Dermis blood vessel endothelial cell (primary cell): ENCODE results near the gene PASK. TPM values are rescaled to one million over a fixed set of nuclear protein-coding genes. Genes with fewer than 3 reads are reported as not detected.
A peak's percentile ranks its signal among the peaks of the same experiment; 100 is the strongest.

Experiments used
- DNase-seq: peaks from one replicate; pipeline ENCODE4 v3.0.0; 2010
- total RNA-seq: library from RNA; depleted of rRNA; stranded (reverse); fragments of >200 nt; gene quantifications from 2 replicates; pipeline ENCODE4 v1.2.3, GENCODE V29; 2014

The PASK gene
- total RNA-seq, 1 donor from 2014 or later, result 4.4 TPM

DNA sequence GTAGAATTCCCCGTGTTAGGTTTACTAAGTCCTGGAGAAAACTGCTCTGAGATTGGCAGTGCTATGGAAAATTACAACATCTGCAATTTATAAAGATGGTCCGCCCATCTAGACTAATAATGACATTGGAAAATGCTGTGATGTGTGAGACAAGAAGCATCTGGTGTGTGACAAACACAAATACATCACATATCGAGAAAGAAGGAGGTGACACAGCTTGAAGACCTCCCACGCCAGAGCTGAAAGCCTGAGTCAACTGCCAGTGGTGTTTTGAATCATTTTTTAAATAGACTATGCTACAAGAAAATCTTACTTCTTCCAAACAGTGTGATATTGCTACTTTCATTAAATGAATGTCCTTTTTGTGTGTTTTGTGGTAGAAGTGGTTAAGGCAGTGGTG is 30.6 kb upstream of the PASK start:
- DNase-seq, result no peak

GRCh38 chr2:241178961-241179360 is 29.7 kb upstream of the PASK start:
- DNase-seq, result no peak

DNA sequence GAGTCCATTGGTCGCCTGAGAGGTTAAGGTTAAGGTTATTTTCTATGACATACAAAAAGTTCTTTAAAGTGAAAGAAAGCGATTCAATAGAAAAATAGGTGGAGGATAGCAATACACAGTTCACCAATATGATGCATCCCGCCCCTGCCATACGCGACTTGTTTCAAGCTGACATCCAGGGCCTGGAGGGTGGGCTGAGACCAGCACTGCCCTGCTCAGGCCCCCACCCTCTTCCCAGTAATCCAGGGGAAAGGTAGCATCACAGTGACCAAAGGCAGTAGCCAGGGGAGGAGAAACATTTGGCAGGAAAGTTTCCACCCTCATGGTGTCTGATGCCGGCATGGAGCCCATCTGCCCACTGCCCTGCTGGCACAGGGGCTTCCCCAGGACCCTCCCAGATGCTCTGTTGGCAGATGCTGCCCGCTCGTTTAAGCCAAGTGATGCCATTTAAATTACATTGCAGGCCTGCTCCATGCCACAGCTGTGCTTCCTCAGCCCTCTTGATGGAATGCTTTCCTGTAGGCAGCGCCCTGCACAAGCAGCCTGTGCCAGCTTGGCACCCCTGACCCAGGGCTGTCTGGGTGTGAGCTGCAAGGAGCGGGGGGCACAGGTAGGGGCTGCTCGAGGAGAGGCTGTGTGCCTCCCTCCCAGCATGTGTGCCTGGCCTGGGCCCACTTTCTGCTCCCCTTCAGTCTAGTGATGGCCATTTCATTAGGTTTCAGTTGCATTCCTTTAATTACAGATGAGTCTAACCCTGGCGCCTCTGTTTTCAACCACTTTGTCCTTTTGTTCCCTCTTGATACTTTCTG is 28.5 kb upstream of the PASK start:
- no peak for DNase-seq

DNA sequence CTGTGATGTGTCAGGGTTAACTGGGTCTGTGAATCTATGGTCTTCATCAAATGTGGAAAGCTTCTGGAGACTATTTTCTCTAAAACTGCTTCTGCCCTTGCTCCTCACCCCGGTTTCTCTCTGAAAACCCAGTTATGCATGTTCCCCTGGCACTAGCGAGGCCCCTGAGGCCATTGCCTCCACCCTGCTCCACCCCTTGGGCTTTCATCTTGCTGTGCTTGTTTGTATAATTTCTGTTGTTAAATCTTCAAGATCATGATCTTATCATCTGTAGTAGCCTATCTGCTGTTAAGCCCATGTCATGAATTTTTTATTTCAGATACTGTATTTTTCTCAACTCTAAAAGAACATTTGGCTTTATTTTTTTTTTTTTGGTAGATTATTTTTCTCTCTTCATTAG is 24.3 kb upstream of the PASK start:
- no peak for DNase-seq

GRCh38 chr2:241168366-241168765 is 19.1 kb upstream of the PASK start:
- DNase-seq, result no peak

DNA sequence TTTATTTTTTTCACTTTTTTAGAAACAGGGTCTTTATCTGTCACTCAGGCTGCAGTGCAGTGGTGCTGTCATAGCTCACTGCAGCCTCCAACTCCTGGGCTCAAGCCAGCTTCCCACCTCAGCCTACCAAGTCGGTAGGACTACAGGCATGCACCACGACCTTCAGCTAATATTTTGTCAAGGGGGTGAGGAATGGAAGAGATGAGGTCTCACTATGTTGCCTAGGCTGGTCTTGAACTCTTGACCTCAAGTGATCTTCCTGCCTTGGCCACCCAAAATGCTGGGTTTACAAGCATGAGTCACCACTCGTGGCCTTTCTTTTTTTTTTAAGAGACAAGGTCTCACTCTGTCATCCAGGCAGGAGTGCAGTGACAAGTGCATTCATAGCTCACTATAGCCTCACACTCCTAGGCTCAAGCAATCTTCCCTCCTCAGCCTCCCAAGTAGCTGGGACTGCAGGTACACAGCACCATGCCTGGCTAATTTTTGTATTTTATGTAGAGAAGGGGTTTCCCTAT is 14.4 kb upstream of the PASK start:
- no peak for DNase-seq

- no peak for DNase-seq
Measured at GRCh38 chr2:241161646-241162281, 12.5 kb upstream of the PASK start.

DNA sequence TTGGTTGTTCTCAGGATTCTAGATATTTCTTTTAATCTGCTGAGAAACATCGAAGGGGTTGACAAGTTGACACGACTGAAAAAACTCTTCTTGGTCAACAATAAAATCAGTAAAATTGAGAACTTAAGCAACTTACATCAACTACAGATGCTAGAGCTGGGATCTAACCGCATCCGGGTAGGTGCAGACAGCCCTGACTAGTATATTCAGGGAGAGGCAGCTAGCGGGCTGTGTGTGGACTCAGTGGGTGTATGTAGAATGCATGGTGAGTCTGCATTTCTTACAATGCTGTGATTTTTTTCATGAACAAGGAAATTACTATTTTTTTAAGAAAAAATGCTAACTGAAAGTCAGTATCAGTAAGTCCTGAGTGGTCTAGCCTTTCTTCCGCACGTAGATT is 11.0 kb upstream of the PASK start:
- no peak for DNase-seq

- no peak for DNase-seq
Measured at GRCh38 chr2:241159116-241159515, 9.8 kb upstream of the PASK start.

- no peak for DNase-seq
Measured at GRCh38 chr2:241158546-241158900, 9.3 kb upstream of the PASK start.

GRCh38 chr2:241157841-241158545 is 8.7 kb upstream of the PASK start:
- DNase-seq, result peak; percentile 60

DNA sequence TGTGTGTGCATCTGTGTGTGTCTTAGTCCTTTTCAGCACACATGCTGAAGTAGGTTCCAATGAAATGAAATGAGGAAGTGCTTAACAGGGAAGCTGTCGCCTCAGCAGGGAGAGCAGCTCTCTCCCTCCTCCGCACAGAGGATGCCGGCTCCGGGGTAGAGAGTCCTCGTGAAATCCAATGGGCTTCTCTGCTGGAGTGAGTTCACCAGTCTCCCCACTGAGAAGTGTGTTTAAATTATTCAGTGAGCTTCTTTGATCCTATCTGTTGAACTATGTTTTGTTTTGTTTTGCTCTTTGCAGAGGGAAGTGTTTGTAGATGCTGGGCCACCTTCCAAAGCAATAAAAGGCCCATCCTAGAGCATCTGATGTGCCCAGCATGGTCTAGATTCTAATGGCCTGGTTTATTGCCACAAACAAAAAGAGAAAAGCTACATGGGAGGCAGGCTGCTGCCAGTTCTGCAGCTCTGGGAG is 7.7 kb upstream of the PASK start:
- no peak for DNase-seq

GRCh38 chr2:241155936-241156335 is 6.7 kb upstream of the PASK start:
- DNase-seq, result no peak

- DNase-seq, result no peak
Measured at GRCh38 chr2:241154915-241155314, 5.6 kb upstream of the PASK start.

DNA sequence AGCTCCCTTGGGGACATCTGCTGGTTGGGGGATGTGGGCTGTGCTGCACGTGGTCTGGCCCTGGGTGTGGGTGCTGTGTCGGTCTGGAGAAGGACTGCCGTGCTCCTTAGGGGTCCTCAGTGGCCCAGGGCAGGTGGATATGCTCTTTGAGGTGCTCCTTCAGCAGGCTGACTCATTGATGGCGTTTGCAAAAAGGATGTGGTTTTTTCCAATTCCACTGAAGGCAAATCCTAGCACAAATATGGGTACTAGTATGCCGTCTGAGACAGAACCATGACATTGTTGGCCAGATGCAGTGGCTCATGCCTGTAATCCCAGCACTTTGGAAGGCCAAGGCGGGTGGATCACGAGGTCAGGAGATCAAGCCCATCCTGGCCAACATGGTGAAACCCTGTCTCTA is 4.3 kb upstream of the PASK start:
- DNase-seq, result no peak

DNA sequence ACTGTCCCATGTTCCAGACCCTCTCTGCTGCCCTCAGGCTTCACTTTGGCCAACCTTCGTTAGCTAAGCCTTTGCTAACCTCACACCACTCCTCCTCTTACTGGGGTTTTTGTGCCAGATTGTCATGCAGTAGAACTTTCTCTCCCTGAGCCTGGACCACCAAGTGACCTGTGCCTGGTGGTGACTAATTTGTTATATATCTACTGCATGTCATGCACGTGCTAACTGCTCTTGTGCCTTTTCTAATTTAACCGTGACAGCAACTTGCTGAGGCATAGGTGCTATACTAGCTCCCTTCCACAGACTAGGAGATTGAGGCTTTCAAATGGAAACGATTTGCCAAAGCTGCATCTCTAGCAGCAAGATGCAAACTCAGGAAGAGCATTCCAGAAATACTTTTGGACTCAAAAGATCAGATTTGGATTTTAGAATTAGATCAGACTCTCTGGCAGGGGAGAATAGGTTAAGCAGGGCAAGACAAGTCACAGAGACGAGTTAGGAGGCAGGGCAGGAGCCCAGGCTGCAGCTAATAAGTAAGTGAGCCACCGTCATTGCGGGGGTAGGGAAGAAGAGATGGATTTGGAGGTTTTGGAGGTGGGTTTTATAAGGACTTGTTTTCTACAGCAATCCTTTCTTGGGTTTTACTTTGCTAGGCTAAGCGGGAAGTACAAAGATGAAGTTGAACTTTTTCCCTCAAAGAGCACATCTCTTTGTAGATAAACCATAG is 2.8 kb upstream of the PASK start:
- no peak for DNase-seq

GRCh38 chr2:241150660-241151530 is 1.6 kb upstream of the PASK start:
- no peak for DNase-seq

- DNase-seq, result peak; percentile 96
Measured at GRCh38 chr2:241149925-241150659, 820 bp upstream of the PASK start, which contains the start of gene PPP1R7. Gene PPP1R7 (plus strand): TSS chr2:241150467. CDS start chr2:241150496, 29 bp downstream.

GRCh38 chr2:241149675-241149924 is 328 bp upstream of the PASK start:
- no peak for DNase-seq

DNA sequence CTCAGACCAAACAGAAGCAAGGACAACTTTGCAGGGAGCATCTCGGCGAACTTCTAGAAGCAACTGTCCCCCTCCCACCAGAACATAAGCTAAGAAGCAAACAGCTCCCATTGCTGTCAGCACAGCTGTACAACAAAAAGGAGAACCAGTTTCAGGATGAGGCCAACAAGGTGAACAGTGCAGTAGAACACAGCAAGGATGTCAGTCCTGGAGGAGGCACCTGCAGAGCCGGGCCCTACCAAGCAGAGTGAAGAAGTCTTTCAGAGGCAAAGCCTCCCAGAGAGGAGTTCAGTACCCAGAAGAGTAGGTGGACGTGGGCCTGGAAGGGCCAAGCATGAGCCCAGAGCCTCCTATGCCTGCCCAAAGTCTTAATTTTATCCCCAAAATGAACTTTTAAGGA is 1.0 kb downstream of the PASK start:
- DNase-seq, result no peak

GRCh38 chr2:241147336-241147735 is 1.9 kb downstream of the PASK start:
- no peak for DNase-seq
